ENCODE data around the gene CYLC1.

The CYLC1 gene

GRCh38 chrX:83906921-83907320 is 46.0 kb downstream of the CYLC1 start:
- no peak for TF ChIP-seq CTCF (conservative IDR thresholded peaks at IDR 0.05; ENCODE audit: control insufficient read depth, insufficient read depth, low read depth, low read length)
- DNase-seq (ENCODE audit: low read depth), result no peak

GRCh38 chrX:83916525-83916924 is 55.6 kb downstream of the CYLC1 start:
- DNase-seq (ENCODE audit: low read depth), result peak; percentile 23
- TF ChIP-seq CTCF (conservative IDR thresholded peaks at IDR 0.05; ENCODE audit: control insufficient read depth, insufficient read depth, low read depth, low read length), result peak; percentile 66
- no peak overlapping the region for H3K4me3 ChIP-seq (ENCODE audit: control insufficient read depth, low read depth, low read length)

More at GRCh38 chrX:83906921-83907320, 46.0 kb downstream of the CYLC1 start:
- H3K4me3 ChIP-seq (ENCODE audit: control insufficient read depth, low read depth, low read length), result no peak overlapping the region

- H3K4me3 ChIP-seq (ENCODE audit: control insufficient read depth, low read depth, low read length), result no peak overlapping the region
- no peak for DNase-seq (ENCODE audit: low read depth)
- TF ChIP-seq CTCF (conservative IDR thresholded peaks at IDR 0.05; ENCODE audit: control insufficient read depth, insufficient read depth, low read depth, low read length), result peak; percentile 6
These were observed 73.3 kb downstream of the CYLC1 start for GRCh38 chrX:83934220-83934619.
